A673 (cell line): ENCODE data around the gene SLC25A19. TPM values are rescaled to one million over a fixed set of nuclear protein-coding genes. Genes with fewer than 3 reads are reported as not detected.
A peak's percentile ranks its signal among the peaks of the same experiment; 100 is the strongest.

ENCODE experiments used
- BruUV-seq: library from RNA; stranded (reverse); fragments of 400-500 nt; replicated peaks from 2 replicates; lab custom pipeline; 2021; lab: Mats Ljungman, UMichigan
- CTCF ChIA-PET: fragments of 300-600 bp; sonication (Branson Sonifier 250); formaldehyde crosslinking; loops from one replicate; lab custom pipeline; 2022; ENCODE audit warnings: antibody characterized with exemption; lab: Charles Lee
- POLR2A ChIA-PET: fragments of 300-600 bp; sonication (Branson Sonifier 250); formaldehyde crosslinking; loops from one replicate; lab custom pipeline; 2022; ENCODE audit warnings: antibody characterized with exemption; ENCODE audit not compliant: low non-redundant PET; lab: Charles Lee
- DNase-seq: peaks from one replicate; pipeline ENCODE4 v3.0.0-alpha.2; 2015; ENCODE audit warnings: low spot score
- H3K27ac ChIP-seq: fragments of 200-600 bp; sonication (generic); 2 replicates; pipeline ENCODE4 v1.5.1; 2016; ENCODE audit warnings: mixed run types, low read depth, mild to moderate bottlenecking, mixed read lengths, antibody characterized with exemption, low read length; ENCODE audit not compliant: poor library complexity, severe bottlenecking
- H3K27me3 ChIP-seq: fragments of 200-600 bp; sonication (generic); replicated peaks from 2 replicates; pipeline ENCODE4 v1.6.1; 2017; ENCODE audit warnings: mixed run types, low read depth, mild to moderate bottlenecking, mixed read lengths, antibody characterized with exemption, low read length; ENCODE audit not compliant: insufficient read depth, poor library complexity
- H3K36me3 ChIP-seq: fragments of 200-600 bp; sonication (generic); 2 replicates; pipeline ENCODE4 v1.6.1; 2016; ENCODE audit warnings: mixed run types, mild to moderate bottlenecking, mixed read lengths, antibody characterized with exemption, low read length; ENCODE audit not compliant: insufficient read depth, poor library complexity, severe bottlenecking
- H3K4me1 ChIP-seq: fragments of 200-600 bp; sonication (generic); 2 replicates; pipeline ENCODE4 v1.6.1; 2017; ENCODE audit warnings: mixed run types, mild to moderate bottlenecking, mixed read lengths, antibody characterized with exemption, low read length; ENCODE audit not compliant: insufficient read depth, poor library complexity, severe bottlenecking
- H3K4me3 ChIP-seq: fragments of 200-600 bp; sonication (generic); 2 replicates; pipeline ENCODE4 v1.5.1; 2016; ENCODE audit warnings: low read depth, mixed run types, mild to moderate bottlenecking, mixed read lengths, low read length; ENCODE audit not compliant: poor library complexity, severe bottlenecking
- H3K9me3 ChIP-seq: fragments of 200-600 bp; sonication (generic); 2 replicates; pipeline ENCODE4 v1.6.1; 2016; ENCODE audit warnings: mixed run types, low read depth, mild to moderate bottlenecking, mixed read lengths, antibody characterized with exemption, low read length; ENCODE audit not compliant: poor library complexity, severe bottlenecking
- CTCF ChIP-seq: fragments of 300-800, 200-600 bp; sonication (generic); conservative IDR thresholded peaks from 2 replicates; pipeline ENCODE4 v1.5.1; 2017; ENCODE audit warnings: low read depth, mild to moderate bottlenecking, antibody characterized with exemption, low read length, moderate library complexity, mixed read lengths
- EZH2 ChIP-seq: fragments of 200-600 bp; sonication (generic); IDR thresholded peaks from 2 replicates; pipeline ENCODE4 v1.6.1; 2017; ENCODE audit warnings: borderline replicate concordance, low read depth, mild to moderate bottlenecking, mixed read lengths, antibody characterized with exemption, low read length; ENCODE audit not compliant: poor library complexity, severe bottlenecking
- intact Hi-C: fragments of 100-400 bp; cut with micrococcal nuclease; formaldehyde crosslinking; loops from one replicate; pipeline ENCODE4 v1.10.0; 2022; ENCODE audit not compliant: unreplicated experiment
- total RNA-seq: library from RNA; stranded (reverse); gene quantifications from 2 replicates; pipeline ENCODE4 v1.2.3, GENCODE V29; 2021

SLC25A19 gene
- total RNA-seq, 1 experiment from 2014 or later, result 45.0 TPM

DNA sequence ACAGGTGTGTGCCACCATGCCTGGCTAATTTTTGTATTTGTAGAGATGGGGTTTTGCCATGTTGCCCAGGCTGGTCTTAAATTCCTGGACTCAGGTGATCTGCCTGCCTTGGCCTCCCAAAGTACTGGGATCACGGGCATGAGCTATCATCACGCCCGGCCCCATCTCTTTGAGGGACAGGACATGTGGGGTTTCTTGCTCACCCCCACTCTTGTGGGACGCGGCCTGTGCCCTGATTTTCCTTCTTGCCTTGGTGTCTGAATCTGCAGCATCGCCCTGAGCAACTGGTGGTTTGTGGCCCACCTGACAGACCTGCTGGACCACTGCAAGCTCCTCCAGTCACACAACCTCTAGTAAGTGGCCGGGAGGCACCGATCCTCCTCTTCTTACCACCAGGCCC lies 58.2 kb downstream of the SLC25A19 start:
- CTCF ChIA-PET, result interaction anchor here (1.2 kb wide), 1 partner anchor 10 kb away, joined by 4 read pairs; no protein-coding TSS in a partner anchor
- peaks cover 86% of the 10 kb centered on the region for H3K36me3 ChIP-seq
- DNase-seq, result no peak

DNA sequence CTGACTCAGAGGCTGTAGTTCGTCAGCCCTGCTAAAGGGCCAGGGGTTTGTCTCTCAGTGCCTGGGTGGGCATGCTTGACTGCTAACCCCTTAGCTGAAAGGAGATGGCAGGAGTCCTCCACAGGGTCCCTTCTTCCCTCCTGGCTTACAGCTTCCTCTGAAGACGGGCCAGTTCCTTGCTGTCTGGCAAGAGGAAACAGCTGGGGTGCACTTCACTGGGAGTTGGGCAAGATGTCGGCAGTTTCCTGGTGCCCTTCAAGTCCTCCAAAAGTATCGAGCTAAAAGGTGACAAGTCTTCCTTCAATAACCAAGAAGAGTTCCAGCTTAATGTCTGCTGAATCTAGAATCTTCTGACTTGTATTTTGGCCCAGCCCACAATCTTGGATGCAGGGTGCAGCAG lies 60.4 kb downstream of the SLC25A19 start:
- no TSS peak for BruUV-seq
- Histone ChIP-seq H3K27me3 (no peaks in the 10 kb centered on the region), H3K36me3 (peaks cover 81% of the 10 kb centered on the region), H3K4me3 (no peak overlapping the region), H3K4me1 (no peaks in the 10 kb centered on the region), H3K9me3 (no peaks in the 10 kb centered on the region), H3K27ac (peak overlapping the region; percentile 47)
- TF ChIP-seq EZH2 (no peak), CTCF (no peak)
- intact Hi-C loops, result no loop called here
- CTCF ChIA-PET, result interaction anchor here (1.0 kb wide), 1 partner anchor 11 kb away, joined by 4 read pairs; no protein-coding TSS in a partner anchor
- POLR2A ChIA-PET, result no interaction called here
- no peak for DNase-seq

More for the DNA sequence above, 58.2 kb downstream of the SLC25A19 start:
- H3K4me3 ChIP-seq, result no peak overlapping the region
- H3K27me3 ChIP-seq, result no peaks in the 10 kb centered on the region
- no peak for TF ChIP-seq CTCF
- no peak for TF ChIP-seq EZH2
- no peaks in the 10 kb centered on the region for H3K9me3 ChIP-seq
- POLR2A ChIA-PET, result no interaction called here
- no peaks in the 10 kb centered on the region for H3K4me1 ChIP-seq
- H3K27ac ChIP-seq, result no peak overlapping the region
- intact Hi-C loops, result no loop called here
- no TSS peak for BruUV-seq

DNA sequence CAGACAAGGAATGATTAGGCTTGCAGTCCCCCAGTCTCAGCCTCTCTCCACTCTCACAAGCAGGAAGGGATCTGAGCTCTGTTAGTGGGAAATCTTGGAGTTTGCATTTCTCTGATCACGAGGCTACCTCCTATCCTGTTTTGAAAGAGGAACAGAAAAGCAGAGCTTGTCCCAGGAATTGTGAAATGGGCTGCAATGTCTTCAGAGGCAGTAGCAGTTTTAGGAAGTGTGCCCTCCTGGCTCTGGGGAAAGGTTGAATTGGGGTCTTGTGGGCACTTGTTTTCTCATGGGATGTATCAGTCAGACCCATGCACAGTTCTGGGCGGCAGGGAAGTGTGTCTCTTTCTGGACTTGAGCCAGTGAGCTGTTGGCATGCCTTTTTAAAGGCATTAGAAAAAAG lies 60.9 kb downstream of the SLC25A19 start:
- DNase-seq, result no peak
- Histone ChIP-seq H3K4me3 (no peak overlapping the region), H3K27ac (peak overlapping the region; percentile 24), H3K36me3 (peaks cover 81% of the 10 kb centered on the region), H3K4me1 (no peaks in the 10 kb centered on the region), H3K9me3 (no peaks in the 10 kb centered on the region), H3K27me3 (no peaks in the 10 kb centered on the region)
- CTCF ChIA-PET, result no interaction called here
- intact Hi-C loops, result no loop called here
- POLR2A ChIA-PET, result interaction anchor here (0.6 kb wide), 1 partner anchor 355 kb away, joined by 3 read pairs; no protein-coding TSS in a partner anchor
- BruUV-seq, result TSS peak; percentile 14
- TF ChIP-seq CTCF (no peak), EZH2 (no peak)
